Effector memory CD8-positive, alpha-beta T cell (primary cell): ENCODE data around the gene MYO7A.

ENCODE experiments used
- ATAC-seq: fragments of 150-1000 bp; cut with Tn5 transposase; replicated peaks from 2 replicates; pipeline ENCODE4 v1.10.0; 2021; ENCODE audit warnings: mild to moderate bottlenecking, moderate library complexity
- DNase-seq, 3 experiments: peaks; one replicate each; pipeline ENCODE4 v3.0.0; 2021
- H3K27ac Mint-ChIP-seq, 2 donors: one replicate each; pipeline ENCODE4 v1.8.0; 2022; ENCODE audit warnings: mild to moderate bottlenecking in 2 of 2, mixed read lengths in 2 of 2, moderate library complexity in 2 of 2
- H3K27me3 Mint-ChIP-seq, 2 donors: one replicate each; pipeline ENCODE4 v1.8.0; 2022; ENCODE audit warnings: mixed read lengths in 2 of 2
- H3K36me3 Mint-ChIP-seq: one replicate; pipeline ENCODE4 v1.8.0; 2022; ENCODE audit warnings: mild to moderate bottlenecking, moderate library complexity, mixed read lengths; ENCODE audit not compliant: insufficient read depth
- H3K4me1 Mint-ChIP-seq, 2 donors: one replicate each; pipeline ENCODE4 v1.8.0; 2022; ENCODE audit warnings: low read depth in 2 of 2, mixed read lengths in 2 of 2
- H3K4me3 Mint-ChIP-seq, 2 donors: one replicate each; pipeline ENCODE4 v1.8.0; 2022; ENCODE audit warnings: mild to moderate bottlenecking in 2 of 2, mixed read lengths in 2 of 2, moderate library complexity in 2 of 2
- H3K9me3 Mint-ChIP-seq, 2 donors: one replicate each; pipeline ENCODE4 v1.8.0; 2022; ENCODE audit warnings: mixed read lengths in 2 of 2

The MYO7A gene

DNA sequence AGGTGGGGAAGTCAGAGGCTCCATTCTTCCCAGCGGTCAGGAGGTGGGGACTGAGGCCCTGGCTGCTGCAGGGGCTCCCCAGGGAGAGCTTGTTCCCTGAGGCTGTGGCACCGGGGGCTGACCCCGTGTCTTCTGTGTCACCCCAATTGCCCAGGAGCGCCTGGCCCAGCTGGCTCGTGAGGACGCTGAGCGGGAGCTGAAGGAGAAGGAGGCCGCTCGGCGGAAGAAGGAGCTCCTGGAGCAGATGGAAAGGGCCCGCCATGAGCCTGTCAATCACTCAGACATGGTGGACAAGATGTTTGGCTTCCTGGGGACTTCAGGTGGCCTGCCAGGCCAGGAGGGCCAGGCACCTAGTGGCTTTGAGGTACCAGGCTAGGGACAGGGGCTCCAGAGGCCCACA, 53.2 kb downstream of the MYO7A start:
- no peak overlapping the region for H3K4me3 Mint-ChIP-seq
- H3K9me3 Mint-ChIP-seq: peaks cover 3 to 5% of the 10 kb centered on the region in 2 donors
- peaks cover 4% of the 10 kb centered on the region for H3K36me3 Mint-ChIP-seq
- no peak overlapping the region for H3K27ac Mint-ChIP-seq
- ATAC-seq: no peak
- no peaks in the 10 kb centered on the region for H3K4me1 Mint-ChIP-seq
- DNase-seq: no peak
- peaks cover 0 to 30% of the 10 kb centered on the region in 2 donors for H3K27me3 Mint-ChIP-seq

DNA sequence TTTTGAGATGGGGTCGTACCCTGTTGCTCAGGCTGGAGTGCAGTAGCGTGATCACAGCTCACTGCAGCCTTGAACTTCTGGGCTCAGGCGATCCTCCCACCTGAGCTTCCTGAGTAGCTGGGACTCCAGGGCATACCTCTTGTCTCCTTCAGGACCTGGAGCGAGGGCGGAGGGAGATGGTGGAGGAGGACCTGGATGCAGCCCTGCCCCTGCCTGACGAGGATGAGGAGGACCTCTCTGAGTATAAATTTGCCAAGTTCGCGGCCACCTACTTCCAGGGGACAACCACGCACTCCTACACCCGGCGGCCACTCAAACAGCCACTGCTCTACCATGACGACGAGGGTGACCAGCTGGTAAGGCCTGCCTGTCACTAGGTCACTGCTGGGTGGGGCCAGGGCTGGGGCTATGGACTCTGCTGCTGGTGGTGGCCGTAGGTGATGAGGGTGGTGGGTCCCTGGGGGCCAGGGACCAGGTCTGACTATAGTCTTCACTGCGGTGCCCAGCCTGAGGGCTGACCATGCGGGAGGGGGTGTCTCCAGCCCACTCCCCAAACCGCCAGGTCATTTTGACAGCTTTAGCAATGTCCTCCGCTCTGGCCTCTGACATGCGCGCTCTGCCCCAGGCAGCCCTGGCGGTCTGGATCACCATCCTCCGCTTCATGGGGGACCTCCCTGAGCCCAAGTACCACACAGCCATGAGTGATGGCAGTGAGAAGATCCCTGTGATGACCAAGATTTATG, 53.9 kb downstream of the MYO7A start:
- ATAC-seq (no peak), DNase-seq (no peak)
- H3K9me3 Mint-ChIP-seq: peaks cover 3 to 5% of the 10 kb centered on the region in 2 donors
- H3K27ac Mint-ChIP-seq: no peak overlapping the region
- peaks cover 0 to 30% of the 10 kb centered on the region in 2 donors for H3K27me3 Mint-ChIP-seq
- peaks cover 0 to 4% of the 10 kb centered on the region in 2 donors for H3K4me1 Mint-ChIP-seq
- no peak overlapping the region for H3K4me3 Mint-ChIP-seq
- H3K36me3 Mint-ChIP-seq: peaks cover 4% of the 10 kb centered on the region

DNA sequence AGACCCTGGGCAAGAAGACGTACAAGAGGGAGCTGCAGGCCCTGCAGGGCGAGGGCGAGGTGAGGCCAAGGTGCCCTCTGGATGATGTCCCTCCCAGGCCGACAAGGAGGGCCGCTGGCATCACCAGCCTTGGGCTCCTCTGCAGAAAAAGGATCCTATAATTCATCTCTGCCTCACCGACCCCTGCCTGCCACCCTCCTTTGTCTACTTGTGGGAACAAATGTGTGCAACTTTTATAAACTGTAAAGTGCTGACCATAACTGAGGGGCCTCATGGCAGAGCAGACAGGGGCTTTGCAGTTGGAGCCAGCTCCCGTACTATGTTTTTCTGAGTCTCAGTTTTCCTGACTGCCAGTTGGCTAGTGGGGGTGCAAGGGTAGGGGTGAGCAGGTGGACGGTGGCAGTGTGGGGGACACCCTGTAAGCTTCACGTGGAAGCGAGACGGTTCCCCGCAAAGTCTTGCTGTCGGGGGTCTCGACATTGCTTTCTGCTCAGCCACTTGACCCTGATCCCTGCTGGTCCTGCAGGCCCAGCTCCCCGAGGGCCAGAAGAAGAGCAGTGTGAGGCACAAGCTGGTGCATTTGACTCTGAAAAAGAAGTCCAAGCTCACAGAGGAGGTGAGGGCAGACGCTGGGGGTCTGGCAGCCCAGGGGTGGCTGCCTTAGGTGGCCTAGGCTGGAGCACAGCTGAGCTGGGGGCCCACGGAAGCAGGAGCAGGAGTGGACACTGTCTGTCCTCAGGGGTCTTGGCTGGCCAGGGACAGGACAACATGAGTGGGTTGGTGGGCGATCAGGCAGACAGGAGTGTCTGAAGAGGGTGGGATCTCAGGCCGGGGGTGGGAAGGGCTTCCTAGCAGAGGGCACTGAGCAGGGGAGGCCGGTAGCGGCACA, 54.7 kb downstream of the MYO7A start:
- Mint-ChIP-seq H3K27ac (no peak overlapping the region), H3K4me3 (no peak overlapping the region), H3K9me3 (peaks cover 3 to 5% of the 10 kb centered on the region in 2 donors), H3K4me1 (peaks cover 0 to 4% of the 10 kb centered on the region in 2 donors), H3K27me3 (peaks cover 0 to 30% of the 10 kb centered on the region in 2 donors), H3K36me3 (peaks cover 4% of the 10 kb centered on the region)
- ATAC-seq (no peak), DNase-seq (no peak)

- Mint-ChIP-seq H3K9me3 (peaks cover 0 to 1% of the 10 kb centered on the region in 2 donors), H3K27ac (no peak overlapping the region), H3K4me1 (peaks cover 0 to 4% of the 10 kb centered on the region in 2 donors), H3K4me3 (no peak overlapping the region), H3K36me3 (peaks cover 4% of the 10 kb centered on the region), H3K27me3 (peaks cover 0 to 30% of the 10 kb centered on the region in 2 donors)
- DNase-seq (no peak), ATAC-seq (no peak)
Observed at GRCh38 chr11:77183431-77183984, 55.5 kb downstream of the MYO7A start.

- peaks cover 0 to 30% of the 10 kb centered on the region in 2 donors for H3K27me3 Mint-ChIP-seq
- H3K27ac Mint-ChIP-seq: no peak overlapping the region
- H3K9me3 Mint-ChIP-seq: no peaks in the 10 kb centered on the region
- ATAC-seq (no peak), DNase-seq (no peak)
- H3K4me1 Mint-ChIP-seq: peaks cover 0 to 4% of the 10 kb centered on the region in 2 donors
- H3K36me3 Mint-ChIP-seq: peaks cover 4% of the 10 kb centered on the region
- no peak overlapping the region for H3K4me3 Mint-ChIP-seq
Observed at GRCh38 chr11:77184136-77184860, 56.3 kb downstream of the MYO7A start.

DNA sequence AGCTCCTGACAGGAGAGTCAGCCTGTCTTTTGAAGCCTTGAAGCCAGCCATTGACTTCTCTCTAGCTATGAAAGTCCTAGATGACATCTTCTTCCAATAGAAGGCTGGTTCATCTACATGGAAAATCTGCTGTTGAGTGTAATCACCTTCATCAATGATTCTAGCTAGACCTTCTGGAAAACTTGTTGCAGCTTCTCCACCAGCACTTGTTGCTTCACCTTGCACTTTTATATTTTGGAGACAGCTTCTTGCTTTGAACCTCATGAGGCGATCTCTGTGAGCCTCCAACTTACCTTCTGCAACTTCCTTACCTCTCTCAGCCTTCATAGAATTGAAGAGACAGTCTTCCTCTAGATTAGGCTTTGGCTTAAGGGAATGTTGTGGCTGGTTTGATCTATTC, 58.3 kb downstream of the MYO7A start:
- H3K27me3 Mint-ChIP-seq: peaks cover 0 to 16% of the 10 kb centered on the region in 2 donors
- peaks cover 0 to 4% of the 10 kb centered on the region in 2 donors for H3K4me1 Mint-ChIP-seq
- DNase-seq (no peak), ATAC-seq (no peak)
- no peaks in the 10 kb centered on the region for H3K36me3 Mint-ChIP-seq
- H3K4me3 Mint-ChIP-seq: no peak overlapping the region
- H3K9me3 Mint-ChIP-seq: no peaks in the 10 kb centered on the region
- H3K27ac Mint-ChIP-seq: peak overlapping the region in 1 of 2 donors; percentile 52

- peak overlapping the region; percentile 49 to 52 for H3K27ac Mint-ChIP-seq
- no peak for ATAC-seq
Observed at GRCh38 chr11:77187111-77187750, 59.2 kb downstream of the MYO7A start.

GRCh38 chr11:77187776-77188632, 60.0 kb downstream of the MYO7A start:
- ATAC-seq: peak; percentile 75
- Mint-ChIP-seq H3K27me3 (peaks cover 0 to 2% of the 10 kb centered on the region in 2 donors), H3K4me1 (peaks cover 0 to 4% of the 10 kb centered on the region in 2 donors), H3K36me3 (no peaks in the 10 kb centered on the region), H3K4me3 (no peak overlapping the region), H3K9me3 (no peaks in the 10 kb centered on the region), H3K27ac (peak overlapping the region in 1 of 2 donors; percentile 49)
- DNase-seq: peak; percentile 64 to 66 (median 64)

More at GRCh38 chr11:77187111-77187750, 59.2 kb downstream of the MYO7A start:
- no peak for DNase-seq
- no peaks in the 10 kb centered on the region for H3K36me3 Mint-ChIP-seq
- H3K27me3 Mint-ChIP-seq: peaks cover 0 to 10% of the 10 kb centered on the region in 2 donors
- no peak overlapping the region for H3K4me3 Mint-ChIP-seq
- H3K4me1 Mint-ChIP-seq: peaks cover 0 to 4% of the 10 kb centered on the region in 2 donors
- H3K9me3 Mint-ChIP-seq: no peaks in the 10 kb centered on the region

- H3K4me1 Mint-ChIP-seq: peaks cover 0 to 4% of the 10 kb centered on the region in 2 donors
- no peaks in the 10 kb centered on the region for H3K9me3 Mint-ChIP-seq
- H3K27me3 Mint-ChIP-seq: no peaks in the 10 kb centered on the region
- no peak overlapping the region for H3K4me3 Mint-ChIP-seq
- ATAC-seq (no peak), DNase-seq (no peak)
- H3K36me3 Mint-ChIP-seq: no peaks in the 10 kb centered on the region
- H3K27ac Mint-ChIP-seq: no peak overlapping the region
Observed at GRCh38 chr11:77188633-77189491, 60.8 kb downstream of the MYO7A start.

GRCh38 chr11:77189588-77190210, 61.7 kb downstream of the MYO7A start:
- Mint-ChIP-seq H3K27ac (no peak overlapping the region), H3K4me1 (peaks cover 0 to 4% of the 10 kb centered on the region in 2 donors), H3K27me3 (no peaks in the 10 kb centered on the region), H3K4me3 (no peak overlapping the region), H3K9me3 (no peaks in the 10 kb centered on the region), H3K36me3 (no peaks in the 10 kb centered on the region)
- no peak for DNase-seq
- ATAC-seq: no peak
